Osteocyte (in vitro differentiated cells): Measurements from ENCODE around the gene NHS. TPM values are rescaled to one million over a fixed set of nuclear protein-coding genes. Genes with fewer than 3 reads are reported as not detected.

Source experiments
- DNase-seq: peaks from one replicate; pipeline ENCODE4 v3.0.0; 2021; ENCODE audit warnings: mixed read lengths; ENCODE audit not compliant: unreplicated experiment; ENCODE audit errors: extremely low spot score
- H3K27ac Mint-ChIP-seq: one replicate; pipeline ENCODE4 v1.8.0; 2021; ENCODE audit warnings: mild to moderate bottlenecking, mixed read lengths; ENCODE audit not compliant: unreplicated experiment
- H3K27me3 Mint-ChIP-seq: one replicate; pipeline ENCODE4 v1.8.0; 2021; ENCODE audit warnings: mixed read lengths; ENCODE audit not compliant: unreplicated experiment
- H3K36me3 Mint-ChIP-seq: one replicate; pipeline ENCODE4 v1.8.0; 2021; ENCODE audit warnings: mixed read lengths; ENCODE audit not compliant: unreplicated experiment
- H3K4me1 Mint-ChIP-seq: one replicate; pipeline ENCODE4 v1.8.0; 2021; ENCODE audit warnings: mixed read lengths; ENCODE audit not compliant: unreplicated experiment
- H3K4me3 Mint-ChIP-seq: one replicate; pipeline ENCODE4 v1.8.0; 2021; ENCODE audit warnings: mild to moderate bottlenecking, moderate library complexity, mixed read lengths; ENCODE audit not compliant: unreplicated experiment
- H3K9me3 Mint-ChIP-seq: one replicate; pipeline ENCODE4 v1.8.0; 2021; ENCODE audit warnings: mixed read lengths; ENCODE audit not compliant: unreplicated experiment
- total RNA-seq: library from RNA; stranded (reverse); gene quantifications from 2 replicates; pipeline ENCODE4 v1.2.1, GENCODE V29; 2021
- TF ChIP-seq, protein P1 (sequence below): fragments of 200-600 bp; sonication (generic); IDR thresholded peaks from 2 replicates; pipeline ENCODE4 v1.5.0; 2021; ENCODE audit warnings: antibody characterized with exemption, mild to moderate bottlenecking, moderate library complexity

The NHS gene
- total RNA-seq, 1 donor from 2014 or later: 4.3 TPM

DNA sequence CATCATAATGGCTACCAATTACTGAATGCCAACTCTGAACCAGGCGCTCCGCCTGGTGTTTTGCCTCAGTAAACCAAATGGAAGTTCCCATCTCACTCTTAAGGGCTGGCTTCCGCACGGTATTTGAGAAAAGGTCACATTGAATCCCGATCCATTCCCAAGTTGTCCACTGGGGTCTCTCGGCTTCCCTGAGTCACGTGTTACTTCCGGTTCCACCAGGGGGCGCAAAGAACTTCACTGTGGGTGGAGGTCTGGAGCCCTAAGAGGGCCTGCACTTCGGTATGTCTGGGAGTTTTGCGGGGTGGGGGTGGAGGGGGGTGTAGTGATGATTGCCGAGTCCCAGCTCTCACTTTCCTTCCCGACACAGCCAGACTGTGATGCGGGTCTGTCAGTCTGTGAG lies 13.4 kb upstream of the NHS start:
- H3K4me1 Mint-ChIP-seq: no peaks in the 10 kb centered on the region

GRCh38 chrX:17368002-17368401 lies 7.0 kb upstream of the NHS start:
- Mint-ChIP-seq H3K9me3 (no peaks in the 10 kb centered on the region), H3K4me3 (no peak overlapping the region), H3K27ac (no peak overlapping the region), H3K27me3 (peaks cover 30% of the 10 kb centered on the region), H3K36me3 (no peaks in the 10 kb centered on the region), H3K4me1 (no peaks in the 10 kb centered on the region)
- TF ChIP-seq, protein P1, sequence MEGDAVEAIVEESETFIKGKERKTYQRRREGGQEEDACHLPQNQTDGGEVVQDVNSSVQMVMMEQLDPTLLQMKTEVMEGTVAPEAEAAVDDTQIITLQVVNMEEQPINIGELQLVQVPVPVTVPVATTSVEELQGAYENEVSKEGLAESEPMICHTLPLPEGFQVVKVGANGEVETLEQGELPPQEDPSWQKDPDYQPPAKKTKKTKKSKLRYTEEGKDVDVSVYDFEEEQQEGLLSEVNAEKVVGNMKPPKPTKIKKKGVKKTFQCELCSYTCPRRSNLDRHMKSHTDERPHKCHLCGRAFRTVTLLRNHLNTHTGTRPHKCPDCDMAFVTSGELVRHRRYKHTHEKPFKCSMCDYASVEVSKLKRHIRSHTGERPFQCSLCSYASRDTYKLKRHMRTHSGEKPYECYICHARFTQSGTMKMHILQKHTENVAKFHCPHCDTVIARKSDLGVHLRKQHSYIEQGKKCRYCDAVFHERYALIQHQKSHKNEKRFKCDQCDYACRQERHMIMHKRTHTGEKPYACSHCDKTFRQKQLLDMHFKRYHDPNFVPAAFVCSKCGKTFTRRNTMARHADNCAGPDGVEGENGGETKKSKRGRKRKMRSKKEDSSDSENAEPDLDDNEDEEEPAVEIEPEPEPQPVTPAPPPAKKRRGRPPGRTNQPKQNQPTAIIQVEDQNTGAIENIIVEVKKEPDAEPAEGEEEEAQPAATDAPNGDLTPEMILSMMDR: no peak
- DNase-seq: no peak

More for the DNA sequence above, 13.4 kb upstream of the NHS start:
- no peak overlapping the region for H3K27ac Mint-ChIP-seq
- H3K27me3 Mint-ChIP-seq: peaks cover 9% of the 10 kb centered on the region
- no peaks in the 10 kb centered on the region for H3K9me3 Mint-ChIP-seq
- TF ChIP-seq, protein P1: peak; percentile 32
- DNase-seq: no peak
- no peak overlapping the region for H3K4me3 Mint-ChIP-seq
- H3K36me3 Mint-ChIP-seq: no peaks in the 10 kb centered on the region

GRCh38 chrX:17369309-17369708 lies 5.7 kb upstream of the NHS start:
- Mint-ChIP-seq H3K27me3 (peaks cover 40% of the 10 kb centered on the region), H3K27ac (no peak overlapping the region)
- TF ChIP-seq, protein P1: no peak

DNA sequence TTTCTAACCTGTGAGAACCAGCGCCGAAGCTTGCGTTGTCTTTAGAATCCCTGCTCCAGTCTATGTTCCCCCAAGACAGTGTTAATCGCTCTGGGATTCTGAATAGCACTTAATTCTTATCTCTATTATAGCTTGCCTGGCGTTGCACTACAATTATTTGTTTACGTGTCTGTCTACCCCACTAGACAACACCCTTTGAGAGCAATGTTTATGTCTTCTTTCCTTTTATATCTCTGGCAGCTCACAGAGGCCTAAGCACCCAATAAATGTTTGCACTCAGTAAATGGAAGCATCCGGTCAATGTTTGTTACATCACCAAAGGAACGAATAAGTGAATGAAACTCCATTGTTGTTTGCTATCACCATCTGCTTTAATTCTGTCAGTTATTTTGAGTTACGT lies 4.8 kb upstream of the NHS start:
- H3K27ac Mint-ChIP-seq: no peak overlapping the region
- H3K9me3 Mint-ChIP-seq: no peaks in the 10 kb centered on the region
- H3K4me1 Mint-ChIP-seq: peaks cover 2% of the 10 kb centered on the region
- DNase-seq: no peak
- H3K27me3 Mint-ChIP-seq: peaks cover 41% of the 10 kb centered on the region
- TF ChIP-seq, protein P1: no peak
- no peaks in the 10 kb centered on the region for H3K36me3 Mint-ChIP-seq
- H3K4me3 Mint-ChIP-seq: no peak overlapping the region

More at GRCh38 chrX:17369309-17369708, 5.7 kb upstream of the NHS start:
- Mint-ChIP-seq H3K4me3 (no peak overlapping the region), H3K4me1 (no peaks in the 10 kb centered on the region), H3K36me3 (no peaks in the 10 kb centered on the region), H3K9me3 (no peaks in the 10 kb centered on the region)
- no peak for DNase-seq

GRCh38 chrX:17372052-17372451 lies 2.9 kb upstream of the NHS start:
- Mint-ChIP-seq H3K36me3 (no peaks in the 10 kb centered on the region), H3K4me1 (peaks cover 4% of the 10 kb centered on the region), H3K4me3 (no peak overlapping the region), H3K9me3 (no peaks in the 10 kb centered on the region), H3K27me3 (peaks cover 48% of the 10 kb centered on the region), H3K27ac (no peak overlapping the region)
- TF ChIP-seq, protein P1: no peak
- no peak for DNase-seq
